Fibroblast of the aortic adventitia (primary cell): ENCODE measurements around the gene KCNK4. TPM values are rescaled to one million over a fixed set of nuclear protein-coding genes. Genes with fewer than 3 reads are reported as not detected.

ENCODE experiments used
- DNase-seq: peaks from one replicate; pipeline ENCODE4 v3.0.0-alpha.2; 2010; ENCODE audit warnings: low read depth
- H3K4me3 ChIP-seq: 2 replicates; pipeline ENCODE4 v1.5.1; 2011; ENCODE audit warnings: low read depth, mild to moderate bottlenecking, control low read depth, low read length, moderate library complexity
- CTCF ChIP-seq: IDR thresholded peaks from 2 replicates; pipeline ENCODE4 v1.5.1; 2011; ENCODE audit warnings: mild to moderate bottlenecking, low read length, control low read depth, inconsistent platforms; ENCODE audit not compliant: insufficient read depth
- total RNA-seq: library from RNA; depleted of rRNA; stranded (reverse); fragments of >200 nt; gene quantifications from 2 replicates; pipeline ENCODE4 v1.2.3, GENCODE V29; 2012; ENCODE audit warnings: low replicate concordance

KCNK4 gene
- total RNA-seq: not detected in 2 replicates

DNA sequence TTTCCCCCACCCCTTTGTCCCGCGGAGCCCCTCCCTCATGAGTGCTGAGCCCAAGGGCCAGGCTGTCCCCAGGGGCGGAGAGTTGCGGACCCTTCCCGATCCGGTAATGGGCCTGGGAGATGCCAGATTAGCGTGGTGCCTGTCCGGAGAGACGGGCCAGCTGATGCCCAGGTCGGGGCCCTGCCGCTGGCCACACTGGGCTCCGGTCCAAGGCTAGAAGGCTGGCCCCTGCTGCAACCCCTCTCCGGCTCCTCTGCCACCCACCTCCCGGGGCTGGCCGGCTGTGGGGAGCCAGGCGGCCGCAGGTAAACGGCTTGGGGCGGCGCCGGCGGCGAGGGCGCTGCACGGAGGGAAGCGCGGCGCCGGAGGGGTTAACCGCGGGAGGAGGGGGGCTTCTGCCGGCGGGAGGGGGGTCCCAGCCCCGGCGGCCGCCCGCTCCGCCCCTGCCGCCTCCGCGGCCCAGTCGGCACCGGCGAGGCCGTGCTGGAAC, at the start of gene KCNK4:
Gene KCNK4, plus strand, starts transcription at position 41 of the 490 bp plus-strand sequence. CDS start 1,717 bp downstream, outside the sequence.
- peak within 1 kb of the TSS; percentile 40 for H3K4me3 ChIP-seq
- TF ChIP-seq CTCF: no peak

DNA sequence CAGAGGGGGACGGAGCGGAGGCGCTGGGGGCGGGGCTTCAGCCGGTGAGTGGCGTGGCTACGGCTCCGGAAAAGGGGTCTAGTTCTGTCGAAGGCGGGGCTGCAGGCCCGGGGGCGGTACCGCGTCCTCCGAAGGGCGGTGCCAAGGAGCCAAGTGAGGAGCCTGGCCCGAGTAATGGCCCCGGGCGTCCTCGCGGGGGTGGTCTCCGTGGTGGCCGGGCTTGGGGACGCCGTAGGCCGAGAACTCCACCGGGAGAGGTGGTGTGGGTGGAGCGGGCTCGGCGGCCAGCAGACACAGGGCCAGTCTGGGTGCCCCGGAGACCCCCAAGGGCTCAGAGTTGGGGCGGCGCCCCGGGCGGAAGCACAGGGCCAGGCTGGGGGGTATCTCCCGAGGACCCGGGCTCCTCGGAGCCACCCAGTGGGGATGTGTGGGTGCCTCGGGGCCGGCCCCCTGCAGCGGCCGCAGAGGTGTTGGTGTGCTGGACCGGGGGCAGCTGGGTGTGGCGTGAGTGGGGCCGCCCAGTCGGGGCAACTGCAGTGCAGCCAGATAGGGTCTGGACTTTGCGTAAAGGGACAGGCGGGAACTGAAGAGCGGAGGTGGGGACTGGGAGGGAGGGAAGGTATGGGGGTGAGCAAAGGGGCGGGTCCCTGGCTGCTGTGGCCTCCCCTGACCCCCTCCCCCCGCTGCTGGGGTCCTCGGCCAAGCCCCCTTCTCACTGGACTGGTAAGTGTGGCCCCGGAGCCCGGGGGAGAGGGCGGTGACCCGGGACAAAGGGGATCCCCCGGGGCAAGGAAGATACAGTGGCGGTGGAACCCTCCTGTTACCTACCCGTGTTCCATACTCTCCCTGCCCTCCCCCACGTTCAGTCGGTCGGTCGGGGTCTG, 49.4 kb upstream of the KCNK4 start:
- H3K4me3 ChIP-seq: peak overlapping the region; percentile 83
- DNase-seq: no peak
- TF ChIP-seq CTCF: no peak

More for the DNA sequence above, at the start of gene KCNK4:
- DNase-seq: no peak

GRCh38 chr11:64243236-64243854, 47.8 kb upstream of the KCNK4 start:
- TF ChIP-seq CTCF: no peak
- H3K4me3 ChIP-seq: peak overlapping the region; percentile 33
- DNase-seq: no peak

DNA sequence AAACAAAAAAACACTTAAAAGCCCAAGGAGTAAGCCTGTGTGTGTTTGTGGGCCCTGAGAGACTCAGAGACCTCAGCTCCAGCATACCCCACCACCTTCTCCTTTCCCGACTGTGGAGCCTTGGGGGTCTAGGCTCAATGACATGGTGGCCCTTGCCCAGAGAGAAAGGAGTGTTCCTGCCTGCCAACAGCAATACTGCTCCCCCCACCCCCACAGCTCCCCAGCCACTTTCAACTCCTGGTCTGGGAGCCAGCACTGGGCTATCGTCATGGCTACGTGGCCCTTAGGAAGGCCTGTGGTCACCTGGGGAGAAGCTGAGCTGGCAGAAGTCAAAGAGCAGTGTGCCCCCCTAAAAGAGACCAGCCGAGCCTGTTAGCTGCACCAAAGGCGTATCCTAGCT, 47.0 kb upstream of the KCNK4 start:
- no peak for TF ChIP-seq CTCF
- DNase-seq: no peak
- H3K4me3 ChIP-seq: no peak overlapping the region

GRCh38 chr11:64244966-64245365, 46.1 kb upstream of the KCNK4 start:
- DNase-seq: no peak
- TF ChIP-seq CTCF: no peak
- peak overlapping the region; percentile 93 for H3K4me3 ChIP-seq

- no peak for TF ChIP-seq CTCF
Observed at GRCh38 chr11:64245401-64245796, 45.7 kb upstream of the KCNK4 start.

More at GRCh38 chr11:64245401-64245796, 45.7 kb upstream of the KCNK4 start:
- H3K4me3 ChIP-seq: peak overlapping the region; percentile 93
- no peak for DNase-seq
